Activated gamma-delta T cell treated with Interleukin-2 at 50 U/mL for 16 hours (primary cell): ENCODE measurements around the gene AFF2.
"Not testable (repeated sequence)": the region's sequence is repeated elsewhere in the genome, so short reads cannot be mapped to it uniquely, and the experiment has no call there.

Experiments
- DNase-seq: peaks from one replicate; pipeline ENCODE4 v3.0.0-alpha.2; 2020

Gene AFF2

GRCh38 chrX:148649145-148649795 is 148.9 kb downstream of the AFF2 start:
- DNase-seq: no peak

- no peak for DNase-seq
These were observed 157.8 kb downstream of the AFF2 start for GRCh38 chrX:148658115-148658730.

GRCh38 chrX:148659481-148659880 is 159.1 kb downstream of the AFF2 start:
- no peak for DNase-seq

- no peak for DNase-seq
These were observed 160.6 kb downstream of the AFF2 start for GRCh38 chrX:148661035-148661434.

GRCh38 chrX:148662014-148662413 is 161.6 kb downstream of the AFF2 start:
- no peak for DNase-seq

GRCh38 chrX:148664171-148664570 is 163.8 kb downstream of the AFF2 start:
- no peak for DNase-seq

GRCh38 chrX:148664995-148665394 is 164.6 kb downstream of the AFF2 start:
- no peak for DNase-seq

GRCh38 chrX:148669175-148669574 is 168.8 kb downstream of the AFF2 start:
- DNase-seq: not testable (repeated sequence)

- no peak for DNase-seq
These were observed 169.9 kb downstream of the AFF2 start for GRCh38 chrX:148670277-148670676.

- DNase-seq: no peak
These were observed 172.1 kb downstream of the AFF2 start for GRCh38 chrX:148672517-148672916.

- DNase-seq: no peak
These were observed 181.2 kb downstream of the AFF2 start for GRCh38 chrX:148681605-148682004.

- DNase-seq: no peak
These were observed 181.8 kb downstream of the AFF2 start for GRCh38 chrX:148682206-148682605.

- no peak for DNase-seq
These were observed 191.0 kb downstream of the AFF2 start for GRCh38 chrX:148691456-148691855.

GRCh38 chrX:148695255-148695654 is 194.8 kb downstream of the AFF2 start:
- no peak for DNase-seq

- no peak for DNase-seq
These were observed 197.8 kb downstream of the AFF2 start for GRCh38 chrX:148698221-148698620.

- no peak for DNase-seq
These were observed 199.6 kb downstream of the AFF2 start for GRCh38 chrX:148700021-148700420.

GRCh38 chrX:148713981-148714380 is 213.6 kb downstream of the AFF2 start:
- DNase-seq: no peak

- DNase-seq: no peak
These were observed 214.9 kb downstream of the AFF2 start for GRCh38 chrX:148715361-148715760.

- DNase-seq: no peak
These were observed 222.5 kb downstream of the AFF2 start for GRCh38 chrX:148722966-148723365.

GRCh38 chrX:148723551-148723950 is 223.1 kb downstream of the AFF2 start:
- DNase-seq: no peak

GRCh38 chrX:148728901-148729300 is 228.5 kb downstream of the AFF2 start:
- no peak for DNase-seq

GRCh38 chrX:148732743-148733142 is 232.3 kb downstream of the AFF2 start:
- no peak for DNase-seq

- DNase-seq: no peak
These were observed 241.0 kb downstream of the AFF2 start for GRCh38 chrX:148741441-148741840.

- DNase-seq: no peak
These were observed 254.7 kb downstream of the AFF2 start for GRCh38 chrX:148755111-148755510.

GRCh38 chrX:148763896-148764295 is 263.5 kb downstream of the AFF2 start:
- no peak for DNase-seq
